Measurements from ENCODE around the gene SEC14L6.

SEC14L6 gene

DNA sequence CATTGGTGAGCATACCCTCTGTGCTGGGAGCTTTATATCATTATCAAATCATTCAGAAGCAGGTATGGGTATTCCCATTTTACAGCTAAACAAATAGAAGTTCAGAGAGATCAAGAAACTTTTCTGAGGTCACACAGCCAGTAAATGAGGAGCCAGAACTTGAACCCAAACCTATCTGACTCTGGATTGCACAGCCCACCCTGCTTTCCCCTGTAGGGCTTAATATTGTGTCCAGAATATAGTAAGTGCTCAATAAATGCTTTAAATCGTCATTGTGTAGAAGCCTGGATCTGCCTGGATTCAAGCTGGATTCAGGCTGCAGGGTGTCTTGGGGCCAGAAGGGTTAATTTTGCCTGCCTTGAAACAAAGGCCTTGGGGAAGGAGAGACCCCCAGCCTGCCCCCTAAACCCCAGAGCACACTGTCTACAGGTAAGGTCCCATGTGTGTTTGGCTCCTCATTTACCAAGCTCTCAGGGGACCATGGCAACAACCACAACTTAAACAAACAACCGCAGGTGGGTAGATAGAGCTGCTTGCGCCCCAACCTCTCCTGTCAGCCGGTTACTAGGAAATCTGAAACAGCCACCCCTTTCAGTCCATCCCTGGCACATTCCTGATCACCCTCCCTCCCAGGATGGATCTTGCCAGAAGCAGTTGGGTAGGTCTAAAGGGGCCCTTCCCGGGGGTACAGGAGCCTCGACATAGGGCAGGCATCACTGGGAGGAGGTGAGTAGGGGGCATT is 71.7 kb downstream of the SEC14L6 start:
- TF ChIP-seq, protein P1, sequence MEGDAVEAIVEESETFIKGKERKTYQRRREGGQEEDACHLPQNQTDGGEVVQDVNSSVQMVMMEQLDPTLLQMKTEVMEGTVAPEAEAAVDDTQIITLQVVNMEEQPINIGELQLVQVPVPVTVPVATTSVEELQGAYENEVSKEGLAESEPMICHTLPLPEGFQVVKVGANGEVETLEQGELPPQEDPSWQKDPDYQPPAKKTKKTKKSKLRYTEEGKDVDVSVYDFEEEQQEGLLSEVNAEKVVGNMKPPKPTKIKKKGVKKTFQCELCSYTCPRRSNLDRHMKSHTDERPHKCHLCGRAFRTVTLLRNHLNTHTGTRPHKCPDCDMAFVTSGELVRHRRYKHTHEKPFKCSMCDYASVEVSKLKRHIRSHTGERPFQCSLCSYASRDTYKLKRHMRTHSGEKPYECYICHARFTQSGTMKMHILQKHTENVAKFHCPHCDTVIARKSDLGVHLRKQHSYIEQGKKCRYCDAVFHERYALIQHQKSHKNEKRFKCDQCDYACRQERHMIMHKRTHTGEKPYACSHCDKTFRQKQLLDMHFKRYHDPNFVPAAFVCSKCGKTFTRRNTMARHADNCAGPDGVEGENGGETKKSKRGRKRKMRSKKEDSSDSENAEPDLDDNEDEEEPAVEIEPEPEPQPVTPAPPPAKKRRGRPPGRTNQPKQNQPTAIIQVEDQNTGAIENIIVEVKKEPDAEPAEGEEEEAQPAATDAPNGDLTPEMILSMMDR (IDR thresholded peaks at IDR 0.05; ENCODE audit: low read depth, low read length, missing control alignments), result no peak
- in situ Hi-C loops (cut with HindIII; ENCODE audit: low sequenced_read_pairs), result no loop called here
- no peak for DNase-seq (ENCODE audit: low read depth)
- no peak overlapping the region for H3K4me3 ChIP-seq (ENCODE audit: low read depth, low read length)

- no peak for DNase-seq (ENCODE audit: low read depth)
- TF ChIP-seq, protein P1 (IDR thresholded peaks at IDR 0.05; ENCODE audit: low read depth, low read length, missing control alignments), result no peak
- H3K4me3 ChIP-seq (ENCODE audit: low read depth, low read length), result no peak overlapping the region
- in situ Hi-C loops (cut with HindIII; ENCODE audit: low sequenced_read_pairs), result no loop called here
Measured at GRCh38 chr22:30474121-30474520, 72.4 kb downstream of the SEC14L6 start.

- TF ChIP-seq, protein P1 (IDR thresholded peaks at IDR 0.05; ENCODE audit: low read depth, low read length, missing control alignments), result no peak
Measured at GRCh38 chr22:30472994-30473720, 73.4 kb downstream of the SEC14L6 start.

More at GRCh38 chr22:30472994-30473720, 73.4 kb downstream of the SEC14L6 start:
- no peak overlapping the region for H3K4me3 ChIP-seq (ENCODE audit: low read depth, low read length)
- DNase-seq (ENCODE audit: low read depth), result no peak
- in situ Hi-C loops (cut with HindIII; ENCODE audit: low sequenced_read_pairs), result no loop called here
